ENCODE measurements around the gene WFDC1.

GRCh38 chr16:84362471-84362941 lies 67.8 kb downstream of the WFDC1 start:
- TF ChIP-seq EZH2 (IDR thresholded peaks at IDR 0.05; ENCODE audit: borderline replicate concordance, low read depth, low read length, severe bottlenecking) (no peak), CTCF (IDR thresholded peaks at IDR 0.05; ENCODE audit: borderline replicate concordance, extremely low read depth, low read length, poor library complexity, severe bottlenecking) (no peak)

Data from DND-41 (cell line).